A673 (cell line): ENCODE data around the gene ATP11C.

Experiments
- EZH2 ChIP-seq: fragments of 200-600 bp; sonication (generic); IDR thresholded peaks from 2 replicates; pipeline ENCODE4 v1.6.1; 2017; ENCODE audit warnings: borderline replicate concordance, low read depth, mild to moderate bottlenecking, mixed read lengths, antibody characterized with exemption, low read length; ENCODE audit not compliant: poor library complexity, severe bottlenecking
- TF ChIP-seq, protein P1 (sequence below): fragments of 300-800, 200-600 bp; sonication (generic); conservative IDR thresholded peaks from 2 replicates; pipeline ENCODE4 v1.5.1; 2017; ENCODE audit warnings: low read depth, mild to moderate bottlenecking, antibody characterized with exemption, low read length, moderate library complexity, mixed read lengths

DNA sequence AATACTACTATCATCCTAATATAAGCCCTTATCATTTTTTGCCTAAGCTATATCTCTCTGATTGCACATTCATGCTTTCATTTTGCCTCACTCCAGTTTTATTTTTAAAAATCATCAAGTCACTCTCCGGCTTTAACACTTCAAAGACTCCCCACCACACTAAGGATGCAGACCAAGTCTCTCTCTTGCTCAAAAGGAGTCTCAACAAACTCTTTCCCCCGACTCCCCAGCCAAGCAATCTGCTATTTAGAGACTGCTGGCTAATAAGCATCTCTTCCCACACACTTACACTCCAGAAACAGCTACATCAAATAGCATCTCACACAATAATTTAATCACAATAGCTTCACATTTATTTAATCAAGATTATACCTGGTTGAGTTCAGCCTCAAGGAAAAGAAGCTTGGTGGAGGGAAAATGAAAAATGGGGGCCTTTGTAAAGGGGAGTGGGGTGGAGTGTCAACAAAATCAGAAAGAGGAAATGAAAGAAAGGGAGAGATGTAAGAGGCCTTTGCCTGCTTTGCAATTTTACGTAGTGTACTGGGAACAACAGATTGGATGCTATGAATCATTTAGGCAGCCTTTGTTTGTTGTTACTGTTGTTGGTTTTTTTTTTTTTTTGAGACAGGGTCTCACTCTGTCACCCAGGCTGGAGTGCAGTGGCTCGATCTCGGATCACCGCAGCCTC is 120.8 kb downstream of the ATP11C start:
- TF ChIP-seq, protein P1, sequence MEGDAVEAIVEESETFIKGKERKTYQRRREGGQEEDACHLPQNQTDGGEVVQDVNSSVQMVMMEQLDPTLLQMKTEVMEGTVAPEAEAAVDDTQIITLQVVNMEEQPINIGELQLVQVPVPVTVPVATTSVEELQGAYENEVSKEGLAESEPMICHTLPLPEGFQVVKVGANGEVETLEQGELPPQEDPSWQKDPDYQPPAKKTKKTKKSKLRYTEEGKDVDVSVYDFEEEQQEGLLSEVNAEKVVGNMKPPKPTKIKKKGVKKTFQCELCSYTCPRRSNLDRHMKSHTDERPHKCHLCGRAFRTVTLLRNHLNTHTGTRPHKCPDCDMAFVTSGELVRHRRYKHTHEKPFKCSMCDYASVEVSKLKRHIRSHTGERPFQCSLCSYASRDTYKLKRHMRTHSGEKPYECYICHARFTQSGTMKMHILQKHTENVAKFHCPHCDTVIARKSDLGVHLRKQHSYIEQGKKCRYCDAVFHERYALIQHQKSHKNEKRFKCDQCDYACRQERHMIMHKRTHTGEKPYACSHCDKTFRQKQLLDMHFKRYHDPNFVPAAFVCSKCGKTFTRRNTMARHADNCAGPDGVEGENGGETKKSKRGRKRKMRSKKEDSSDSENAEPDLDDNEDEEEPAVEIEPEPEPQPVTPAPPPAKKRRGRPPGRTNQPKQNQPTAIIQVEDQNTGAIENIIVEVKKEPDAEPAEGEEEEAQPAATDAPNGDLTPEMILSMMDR = no peak
- no peak for TF ChIP-seq EZH2
